GM18519 (cell line): ENCODE results near the gene DOK3.
"Not testable (repeated sequence)": the region's sequence is repeated elsewhere in the genome, so short reads cannot be mapped to it uniquely, and the experiment has no call there.

Experiments used
- ATAC-seq: cut with Tn5 transposase; IDR thresholded peaks from one replicate; pipeline ENCODE4 v1.9.1; 2021; ENCODE audit warnings: mild to moderate bottlenecking, moderate library complexity; ENCODE audit not compliant: unreplicated experiment, low FRiP score

DOK3 gene

DNA sequence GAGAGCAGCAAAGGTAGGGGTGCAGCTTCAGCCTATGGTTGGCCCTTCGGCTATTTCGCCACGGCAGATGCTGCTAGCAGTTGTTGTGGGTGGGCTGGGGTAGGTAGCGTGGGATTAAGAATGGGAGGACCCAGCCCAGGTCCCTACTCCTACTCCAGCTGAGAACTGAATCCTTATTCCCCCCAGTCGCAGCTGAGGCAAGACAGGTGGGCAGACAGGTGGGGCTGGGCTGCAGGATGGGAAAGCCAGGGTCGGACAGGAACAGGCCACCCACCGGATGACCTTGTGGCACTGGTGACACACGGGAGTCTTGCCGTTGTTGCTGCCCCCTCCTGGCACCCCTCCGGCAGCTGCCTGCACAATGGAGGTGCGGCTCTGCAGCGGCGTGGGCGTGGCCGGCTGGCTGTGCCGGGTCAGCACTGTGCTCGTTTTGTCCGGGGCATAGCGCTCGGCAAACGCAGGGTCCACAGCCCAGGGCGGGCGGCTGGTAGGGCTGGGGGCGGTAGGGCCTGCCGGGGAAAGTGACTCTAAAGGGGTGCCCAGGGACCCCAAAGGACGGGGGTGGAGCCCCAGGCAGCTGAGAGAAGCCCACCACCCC lies 20.4 kb downstream of the DOK3 start:
- no peak for ATAC-seq

- no peak for ATAC-seq
Measured at GRCh38 chr5:177487975-177488374, 21.7 kb downstream of the DOK3 start.

DNA sequence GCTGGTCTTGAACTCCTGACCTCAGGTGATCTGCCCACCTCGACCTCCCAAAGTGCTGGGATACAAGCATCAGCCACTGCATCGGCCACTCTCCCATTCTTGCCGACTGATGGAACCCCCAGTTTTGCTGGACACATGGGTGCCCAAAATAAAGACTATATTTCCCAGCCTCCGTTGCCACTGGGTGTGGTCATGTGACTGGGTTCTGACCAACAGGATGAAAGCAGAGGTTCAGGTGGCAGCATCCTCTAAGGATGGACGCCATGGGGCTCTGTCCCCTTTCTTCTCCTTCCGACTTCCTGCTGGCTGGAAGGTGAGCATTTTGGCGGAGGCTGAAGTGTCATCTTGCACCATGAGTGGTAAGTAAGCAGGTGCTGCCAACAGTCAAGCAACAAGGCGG lies 22.5 kb downstream of the DOK3 start:
- no peak for ATAC-seq

GRCh38 chr5:177486256-177486655 lies 23.4 kb downstream of the DOK3 start:
- no peak for ATAC-seq

DNA sequence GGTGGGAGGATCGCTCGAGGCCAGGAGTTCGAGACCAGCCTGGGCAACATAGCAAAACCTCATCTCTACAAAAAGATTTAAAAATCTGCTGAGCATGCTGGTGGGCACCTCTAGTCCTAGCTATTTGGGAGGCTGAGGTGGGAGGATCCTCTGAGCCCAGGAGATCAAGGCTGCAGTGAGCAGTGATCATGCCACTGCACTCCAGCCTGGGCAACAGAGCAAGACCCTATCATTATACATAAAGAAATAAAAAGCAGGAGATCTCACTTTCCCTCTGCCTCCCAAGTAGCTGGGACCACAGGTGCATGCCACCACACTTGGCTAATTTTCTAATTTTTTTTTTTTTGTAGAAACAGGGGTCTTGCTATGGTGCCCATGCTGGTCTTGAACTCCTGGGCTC lies 23.9 kb downstream of the DOK3 start:
- not testable (repeated sequence) for ATAC-seq

DNA sequence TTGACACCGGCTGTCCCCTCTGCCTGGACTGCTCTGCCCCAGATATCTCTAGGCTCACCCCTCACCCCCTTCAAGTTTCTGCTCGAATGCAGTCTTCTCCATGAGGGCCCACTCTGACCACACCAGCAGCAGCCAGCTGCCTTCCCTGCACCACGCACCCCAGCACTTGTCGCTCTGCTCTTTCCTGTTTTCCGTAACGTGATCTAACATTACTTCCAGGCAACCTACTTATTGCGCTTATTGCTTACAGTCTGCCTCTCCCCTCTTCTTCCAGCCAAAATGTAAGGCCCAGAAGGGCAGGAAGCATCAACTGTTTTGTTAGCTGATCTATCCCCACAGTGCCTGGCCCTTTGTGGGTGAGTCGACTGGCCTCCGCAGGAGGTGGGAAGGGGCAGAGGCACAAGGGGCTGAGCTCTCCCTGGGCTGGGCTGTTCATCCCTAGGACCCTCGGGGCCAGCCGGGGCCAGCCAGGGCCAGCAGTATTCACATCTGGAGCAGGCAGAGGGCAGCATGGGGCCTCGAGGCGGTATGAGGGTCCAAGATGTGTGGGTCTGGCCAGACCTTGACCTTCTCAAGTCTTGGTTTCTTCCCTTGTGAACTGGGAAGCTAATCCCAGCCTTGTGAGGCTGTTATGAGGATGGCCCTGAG lies 24.6 kb downstream of the DOK3 start:
- ATAC-seq: no peak

- ATAC-seq: no peak
Measured at GRCh38 chr5:177483994-177484901, 25.4 kb downstream of the DOK3 start.

GRCh38 chr5:177483042-177483441 lies 26.6 kb downstream of the DOK3 start:
- ATAC-seq: no peak

GRCh38 chr5:177482359-177482795 lies 27.2 kb downstream of the DOK3 start:
- no peak for ATAC-seq

DNA sequence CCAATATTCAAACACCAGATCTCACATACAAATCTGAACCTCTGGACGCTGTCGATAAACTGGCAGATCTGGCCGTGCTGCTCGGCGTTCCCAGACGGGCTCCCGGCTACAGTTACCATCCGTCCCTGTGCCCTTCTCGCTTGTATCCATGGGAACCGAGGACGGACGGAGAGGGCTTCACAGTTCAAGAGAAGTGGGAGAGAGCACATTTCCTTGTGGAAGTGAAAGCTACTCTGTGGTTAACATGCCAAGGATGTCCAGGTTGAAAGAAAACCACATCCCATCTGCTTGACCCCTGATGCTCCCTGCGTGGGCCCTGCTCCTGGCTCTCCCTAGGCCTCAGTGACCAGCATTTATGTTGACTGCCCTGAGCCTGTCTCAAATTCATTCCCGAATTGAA lies 29.9 kb downstream of the DOK3 start:
- no peak for ATAC-seq

- ATAC-seq: no peak
Measured at GRCh38 chr5:177478711-177479646, 30.6 kb downstream of the DOK3 start.

GRCh38 chr5:177477701-177478477 lies 31.7 kb downstream of the DOK3 start:
- no peak for ATAC-seq

DNA sequence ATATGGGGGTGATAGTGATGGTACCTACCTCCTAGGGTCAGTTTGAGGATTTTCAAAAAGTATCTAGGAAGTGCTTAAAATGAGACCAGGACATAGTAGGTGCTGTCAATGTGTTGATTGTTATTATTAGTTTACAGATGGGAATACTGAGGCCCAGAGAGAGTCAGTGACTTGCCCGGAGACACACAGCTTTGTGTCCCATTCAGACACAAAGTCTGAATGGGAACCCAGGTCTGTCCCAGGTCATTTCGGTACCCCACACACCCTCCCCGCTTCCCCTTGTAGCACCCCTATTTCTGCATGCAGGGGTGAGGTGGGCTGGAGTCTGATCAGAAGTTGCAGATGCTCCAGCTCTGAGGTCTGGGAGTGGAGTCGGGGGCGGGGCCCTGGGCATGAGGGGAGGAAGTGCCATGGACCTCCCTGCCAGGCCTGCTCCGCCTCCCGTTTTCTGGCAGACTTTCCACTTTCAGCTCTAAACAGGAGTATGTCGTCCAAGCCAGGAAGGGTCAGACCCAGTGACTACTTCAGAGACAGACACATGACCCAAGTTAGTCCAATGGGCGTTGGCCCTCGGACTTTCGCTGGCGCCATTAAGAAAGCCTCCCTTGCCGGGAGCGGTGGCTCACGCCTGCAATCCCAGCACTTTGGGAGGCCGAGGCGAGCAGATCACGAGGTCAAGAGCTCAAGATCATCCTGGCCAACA lies 32.9 kb downstream of the DOK3 start:
- ATAC-seq: no peak

GRCh38 chr5:177475563-177476427 lies 33.8 kb downstream of the DOK3 start:
- no peak for ATAC-seq

- ATAC-seq: no peak
Measured at GRCh38 chr5:177474846-177475562, 34.6 kb downstream of the DOK3 start.

- ATAC-seq: no peak
Measured at GRCh38 chr5:177474002-177474476, 35.6 kb downstream of the DOK3 start.

DNA sequence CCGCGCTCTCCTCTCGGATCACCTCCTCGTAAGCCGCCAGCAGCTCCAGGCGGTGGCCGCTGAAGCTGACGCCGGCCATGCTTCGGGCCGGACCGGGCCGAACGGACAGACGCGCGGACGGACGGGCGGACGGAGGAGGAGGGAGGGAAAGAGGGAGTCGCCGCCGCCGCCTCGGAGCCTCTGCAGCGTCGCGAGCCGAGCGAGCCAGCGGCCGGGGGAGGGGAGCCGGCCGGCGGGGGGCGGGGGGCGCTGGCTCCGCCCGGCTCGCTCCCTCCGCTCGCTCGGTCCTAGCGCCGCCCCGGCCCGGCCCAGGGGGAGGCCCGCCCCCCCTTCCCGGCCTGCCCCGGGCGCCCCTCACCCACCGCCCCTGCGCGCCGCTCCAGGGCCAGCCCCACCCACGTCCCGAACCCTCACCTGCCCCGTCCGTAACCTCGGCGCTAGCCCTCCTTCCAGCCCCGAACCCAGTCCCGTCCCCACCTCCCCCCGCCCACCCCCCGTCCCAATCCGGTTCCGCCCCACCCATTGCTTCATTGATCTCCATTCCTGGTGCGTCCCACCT lies 36.1 kb downstream of the DOK3 start, which contains the start of gene DBN1:
Gene DBN1, minus strand, starts transcription at position 192 of the 559 bp plus-strand sequence. Its CDS starts 113 bp downstream, at position 79.
- ATAC-seq: no peak
